GF-D8 (cell line): ENCODE data around the gene GPATCH1.

ENCODE experiments used
- DNase-seq: peaks from one replicate; lab custom pipeline; 2025; lab: John Stamatoyannopoulos, UW

GPATCH1 gene

GRCh38 chr19:33063356-33063752, 17.6 kb upstream of the GPATCH1 start:
- no peak for DNase-seq

- DNase-seq = no peak
Measured at GRCh38 chr19:33063753-33064457, 17.1 kb upstream of the GPATCH1 start.

- DNase-seq = no peak
Measured at GRCh38 chr19:33064458-33064791, 16.6 kb upstream of the GPATCH1 start.

GRCh38 chr19:33064792-33065550, 16.0 kb upstream of the GPATCH1 start, which contains the start of gene RHPN2:
Gene RHPN2 (minus strand): TSS chr19:33064888. CDS start chr19:33064852, 36 bp downstream.
- DNase-seq = no peak

- no peak for DNase-seq
Measured at GRCh38 chr19:33066543-33066942, 14.4 kb upstream of the GPATCH1 start.

- DNase-seq = no peak
Measured at GRCh38 chr19:33067121-33067520, 13.9 kb upstream of the GPATCH1 start.

GRCh38 chr19:33071887-33072286, 9.1 kb upstream of the GPATCH1 start:
- no peak for DNase-seq

- DNase-seq = no peak
Measured at GRCh38 chr19:33075519-33075918, 5.5 kb upstream of the GPATCH1 start.

GRCh38 chr19:33085570-33086128, 4.7 kb downstream of the GPATCH1 start:
- DNase-seq = no peak

GRCh38 chr19:33086955-33087354, 6.0 kb downstream of the GPATCH1 start:
- DNase-seq = no peak

- no peak for DNase-seq
Measured at GRCh38 chr19:33089010-33089409, 8.0 kb downstream of the GPATCH1 start.

- no peak for DNase-seq
Measured at GRCh38 chr19:33090179-33090578, 9.2 kb downstream of the GPATCH1 start.

GRCh38 chr19:33093420-33094210, 12.6 kb downstream of the GPATCH1 start:
- no peak for DNase-seq

GRCh38 chr19:33094436-33095067, 13.6 kb downstream of the GPATCH1 start:
- DNase-seq = no peak

GRCh38 chr19:33096005-33096404, 15.0 kb downstream of the GPATCH1 start:
- DNase-seq = no peak

- no peak for DNase-seq
Measured at GRCh38 chr19:33098055-33098534, 17.1 kb downstream of the GPATCH1 start.

GRCh38 chr19:33100894-33101644, 20.1 kb downstream of the GPATCH1 start:
- no peak for DNase-seq

GRCh38 chr19:33102893-33103292, 21.9 kb downstream of the GPATCH1 start:
- DNase-seq = no peak

GRCh38 chr19:33108161-33108560, 27.2 kb downstream of the GPATCH1 start:
- no peak for DNase-seq

- no peak for DNase-seq
Measured at GRCh38 chr19:33110137-33110910, 29.3 kb downstream of the GPATCH1 start.
